HG03095 (cell line): ENCODE measurements around the gene HASPIN.
"Not testable (repeated sequence)": the region's sequence is repeated elsewhere in the genome, so short reads cannot be mapped to it uniquely, and the experiment has no call there.

Experiments
- ATAC-seq: cut with Tn5 transposase; IDR thresholded peaks from one replicate; pipeline ENCODE4 v1.9.1; 2021; ENCODE audit warnings: moderate library complexity; ENCODE audit not compliant: unreplicated experiment

HASPIN gene

DNA sequence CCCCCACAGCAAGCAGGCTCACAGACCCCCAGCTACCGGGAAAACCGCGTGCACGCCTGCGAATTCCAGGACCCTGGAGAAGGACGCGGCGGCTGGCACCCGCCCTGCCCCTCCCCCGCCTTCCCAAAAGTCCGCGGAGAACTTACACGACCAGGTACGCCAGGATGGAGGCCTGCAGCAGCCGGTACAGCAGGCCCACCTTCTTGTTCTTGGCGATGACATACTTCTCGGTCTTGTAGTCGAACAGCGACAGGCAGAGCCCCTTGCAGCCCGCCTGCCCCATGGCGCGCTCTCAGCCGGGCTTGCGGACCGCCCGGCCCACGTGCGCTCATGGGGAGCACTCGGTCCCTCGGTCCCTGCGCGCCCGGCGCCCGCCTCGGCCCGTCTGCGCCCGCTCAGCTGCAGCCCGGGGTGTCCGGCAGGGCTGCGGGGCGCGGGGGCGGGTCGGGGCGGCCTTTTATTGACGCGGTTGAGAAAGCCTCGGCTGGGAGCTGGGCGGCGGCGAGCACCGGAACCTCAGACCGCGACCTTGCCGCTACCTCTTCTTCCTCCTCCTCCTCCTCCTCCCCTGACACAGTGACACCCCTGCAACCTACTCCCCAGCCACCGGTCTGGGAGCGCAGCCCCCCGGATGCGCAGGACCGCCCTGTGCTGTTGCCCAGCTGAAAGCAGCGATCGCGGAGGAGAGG lies 27.8 kb upstream of the HASPIN start, which contains the start of gene P2RX5:
P2RX5 (minus strand) TSS at position 433 of the 689 bp plus-strand sequence; CDS start at position 283, 150 bp downstream.
- ATAC-seq, result no peak

GRCh38 chr17:3697103-3697476 lies 26.6 kb upstream of the HASPIN start:
- ATAC-seq, result no peak

DNA sequence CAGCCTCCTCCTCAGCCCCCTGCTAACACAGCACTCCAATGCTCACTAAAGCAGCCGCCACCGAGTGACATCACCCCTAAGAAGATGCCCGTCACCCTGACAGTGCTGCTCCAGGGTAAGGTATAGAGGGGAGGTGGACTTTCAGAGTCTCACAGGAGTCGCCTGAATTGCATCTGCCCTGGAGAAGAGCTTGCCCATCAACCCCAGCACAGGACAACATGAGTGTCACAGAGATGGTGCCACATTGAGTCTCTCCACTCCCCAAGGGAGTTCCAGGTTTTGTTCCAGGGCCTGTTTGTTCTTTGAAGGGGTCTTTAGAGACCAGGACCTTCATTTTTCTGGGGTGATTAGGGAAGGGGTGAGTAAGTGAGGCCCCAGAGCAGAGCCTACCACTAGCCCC lies 25.6 kb upstream of the HASPIN start:
- ATAC-seq, result no peak

- ATAC-seq, result no peak
Measured at GRCh38 chr17:3699951-3700350, 23.8 kb upstream of the HASPIN start.

DNA sequence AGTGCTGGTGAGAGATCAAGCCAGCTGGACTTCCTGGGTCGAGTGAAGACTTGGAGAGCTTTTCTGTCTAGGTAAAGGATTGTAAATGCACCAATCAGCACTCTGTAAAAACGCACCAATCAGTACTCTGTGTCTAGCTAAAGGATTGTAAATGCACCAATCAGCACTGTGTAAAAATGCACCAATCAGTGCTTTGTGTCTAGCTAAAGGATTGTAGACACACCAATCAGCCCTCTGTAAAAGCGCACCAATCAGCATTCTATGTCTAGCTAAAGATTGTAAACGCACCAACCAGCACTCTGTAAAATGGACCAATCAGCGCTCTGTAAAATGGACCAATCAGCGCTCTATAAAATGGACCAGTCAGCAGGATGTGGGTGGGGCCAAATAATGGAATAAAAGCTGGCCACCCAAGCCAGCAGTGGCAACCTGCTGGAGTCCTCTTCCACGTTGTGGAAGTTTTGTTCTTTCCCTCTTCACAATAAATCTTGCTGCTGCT lies 21.6 kb upstream of the HASPIN start:
- ATAC-seq, result not testable (repeated sequence)

DNA sequence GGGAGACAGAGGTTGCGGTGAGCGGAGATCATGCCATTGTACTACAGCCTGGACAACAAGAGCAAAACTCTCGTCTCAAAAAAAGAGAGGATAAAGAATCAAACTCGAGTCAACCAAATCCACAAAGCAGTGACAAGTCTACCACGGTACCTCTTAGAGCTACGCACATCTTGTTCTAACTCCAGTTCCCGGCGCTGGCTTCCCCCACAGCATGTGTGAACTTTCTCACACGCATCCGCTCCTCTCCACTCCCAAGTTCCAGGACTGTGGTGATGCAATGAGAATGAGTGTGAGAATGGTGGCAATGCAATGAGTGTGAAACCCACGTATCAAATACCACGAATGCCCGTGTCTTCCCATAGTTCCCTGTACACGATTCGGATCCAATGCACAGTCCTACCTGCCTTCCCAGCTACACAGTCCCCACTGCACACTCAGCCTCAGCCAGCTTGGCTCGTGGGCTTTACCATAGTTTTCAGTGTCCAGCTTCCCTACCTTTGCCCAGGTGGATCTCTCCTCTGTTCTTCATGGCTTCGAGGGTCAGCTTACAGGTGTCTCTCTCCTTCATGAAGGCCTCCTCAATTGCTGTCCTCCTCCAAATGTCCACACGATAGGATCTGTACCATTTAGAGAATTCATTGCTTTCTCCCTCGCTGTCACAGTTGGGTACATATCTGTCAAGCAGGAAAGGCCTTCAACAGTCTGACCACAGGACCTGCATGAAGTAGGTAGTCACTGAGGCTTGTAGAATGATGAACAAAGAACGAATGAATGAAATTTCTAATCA lies 18.6 kb upstream of the HASPIN start:
- no peak for ATAC-seq

DNA sequence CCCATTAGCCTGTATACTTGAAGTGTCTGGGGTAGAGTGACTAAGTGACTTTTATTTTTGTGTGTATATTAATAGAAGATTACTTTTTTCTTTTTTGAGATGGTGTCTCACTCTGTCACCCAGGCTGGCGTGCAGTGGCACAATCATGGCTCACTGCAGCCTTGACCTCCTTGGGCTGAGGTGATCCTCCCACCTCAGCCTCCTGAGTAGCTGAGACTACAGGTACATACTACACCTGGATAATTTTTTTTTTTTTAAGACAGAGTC lies 18.1 kb upstream of the HASPIN start:
- not testable (repeated sequence) for ATAC-seq

GRCh38 chr17:3708366-3708765 lies 15.3 kb upstream of the HASPIN start:
- no peak for ATAC-seq

DNA sequence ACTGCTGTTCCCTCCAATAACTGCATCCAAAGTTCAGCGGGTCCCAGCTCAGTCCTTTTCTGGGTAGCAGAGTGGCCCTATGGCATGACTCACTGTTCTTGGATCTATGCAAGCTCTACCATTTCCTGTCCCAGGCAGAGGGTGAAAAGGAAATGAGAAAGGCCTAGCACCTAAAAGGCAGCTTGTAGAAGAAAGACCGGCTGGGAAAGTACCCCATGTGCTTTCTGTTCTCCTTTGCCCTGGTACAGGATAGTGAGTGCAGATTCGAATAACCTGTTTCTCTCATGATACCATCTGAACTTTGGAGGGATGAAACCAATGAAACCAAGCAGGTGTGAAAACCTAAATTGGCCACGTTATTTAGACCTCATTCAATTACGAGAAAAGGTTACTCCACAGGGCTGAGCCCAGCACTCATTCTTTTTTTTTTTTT lies 12.7 kb upstream of the HASPIN start:
- peak; percentile 84 for ATAC-seq

GRCh38 chr17:3712811-3713463 lies 10.8 kb upstream of the HASPIN start:
- no peak for ATAC-seq

- no peak for ATAC-seq
Measured at GRCh38 chr17:3715296-3715695, 8.4 kb upstream of the HASPIN start.

- ATAC-seq, result no peak
Measured at GRCh38 chr17:3718201-3718600, 5.5 kb upstream of the HASPIN start.

GRCh38 chr17:3719265-3719664 lies 4.4 kb upstream of the HASPIN start:
- ATAC-seq, result no peak

DNA sequence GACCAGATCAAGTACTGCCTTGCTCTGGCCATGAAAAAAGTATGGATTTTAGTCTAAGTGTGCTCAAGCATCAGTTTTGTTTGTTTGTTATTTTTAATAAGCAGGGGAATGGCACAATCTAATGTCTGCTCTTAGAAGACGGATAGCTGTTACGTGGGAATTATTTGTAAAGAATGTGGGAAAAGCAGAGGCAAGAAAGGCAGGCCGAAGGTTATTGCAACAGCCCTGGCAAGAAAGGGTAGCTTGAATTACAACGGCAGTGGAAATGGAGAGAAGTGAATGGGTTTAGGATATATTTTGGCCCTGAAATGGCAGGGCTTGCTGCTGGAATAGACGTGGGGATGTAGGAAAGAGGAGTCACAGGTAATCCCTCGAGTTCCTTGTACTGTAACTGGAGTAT lies 987 bp upstream of the HASPIN start:
- no peak for ATAC-seq

DNA sequence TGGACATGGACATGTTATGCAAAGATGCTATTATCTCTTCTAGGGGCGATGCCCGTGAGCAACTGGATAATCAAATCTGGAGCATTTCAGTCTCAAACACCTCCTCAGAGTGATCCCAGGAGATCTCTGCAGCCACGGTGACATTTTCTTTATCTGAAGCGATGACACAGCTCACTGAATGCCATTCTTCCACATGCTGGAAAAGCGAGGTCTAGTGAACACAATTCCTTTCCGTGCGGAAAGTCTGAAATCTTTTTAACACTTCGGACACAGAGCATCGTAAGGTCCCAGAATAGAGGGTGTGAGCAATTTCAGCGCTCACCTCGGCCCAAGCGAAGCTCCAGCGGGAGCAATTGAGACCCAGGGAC lies 531 bp upstream of the HASPIN start:
- ATAC-seq, result no peak

GRCh38 chr17:3724378-3725077 lies 825 bp downstream of the HASPIN start:
- ATAC-seq, result no peak

DNA sequence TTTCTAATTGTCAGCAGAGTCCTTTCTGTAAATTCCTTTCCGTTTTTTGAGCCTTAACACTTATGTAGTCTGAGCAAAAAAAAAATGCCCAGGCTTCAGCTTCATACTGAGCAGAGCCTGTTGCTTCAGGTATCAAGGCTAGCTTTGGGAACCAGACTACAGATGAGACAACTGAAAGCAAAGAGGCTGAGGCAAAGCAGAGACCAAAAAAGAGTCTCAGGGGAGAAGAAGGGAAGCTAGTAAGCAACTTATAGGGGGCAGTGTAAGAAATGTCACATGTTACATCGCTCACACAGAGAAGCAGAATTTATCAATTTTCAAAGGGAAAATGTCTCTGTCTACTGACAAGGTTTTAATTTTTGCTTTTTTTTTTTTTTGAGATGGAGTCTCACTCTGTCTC lies 3.3 kb downstream of the HASPIN start:
- ATAC-seq, result no peak

DNA sequence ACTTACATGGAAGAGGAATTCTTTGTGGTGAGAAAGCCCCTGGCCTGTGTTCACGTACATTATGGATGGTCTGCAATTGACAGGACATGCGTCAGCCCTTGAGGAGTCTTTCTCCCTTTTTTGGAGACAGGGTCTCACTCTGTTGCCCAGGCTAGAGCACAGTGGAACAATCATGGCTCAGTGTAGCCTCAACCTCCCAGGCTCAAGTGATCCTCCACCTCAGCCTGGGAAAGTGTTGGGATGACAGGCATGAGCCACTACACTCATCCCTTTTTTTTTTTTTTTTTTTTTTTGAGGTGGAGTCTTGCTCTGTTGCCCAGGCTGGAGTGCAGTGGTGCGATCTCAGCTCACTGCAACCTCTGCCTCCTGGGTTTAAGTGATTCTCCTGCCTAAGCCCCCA lies 4.4 kb downstream of the HASPIN start:
- not testable (repeated sequence) for ATAC-seq

GRCh38 chr17:3729881-3730280 lies 6.2 kb downstream of the HASPIN start:
- ATAC-seq, result no peak

DNA sequence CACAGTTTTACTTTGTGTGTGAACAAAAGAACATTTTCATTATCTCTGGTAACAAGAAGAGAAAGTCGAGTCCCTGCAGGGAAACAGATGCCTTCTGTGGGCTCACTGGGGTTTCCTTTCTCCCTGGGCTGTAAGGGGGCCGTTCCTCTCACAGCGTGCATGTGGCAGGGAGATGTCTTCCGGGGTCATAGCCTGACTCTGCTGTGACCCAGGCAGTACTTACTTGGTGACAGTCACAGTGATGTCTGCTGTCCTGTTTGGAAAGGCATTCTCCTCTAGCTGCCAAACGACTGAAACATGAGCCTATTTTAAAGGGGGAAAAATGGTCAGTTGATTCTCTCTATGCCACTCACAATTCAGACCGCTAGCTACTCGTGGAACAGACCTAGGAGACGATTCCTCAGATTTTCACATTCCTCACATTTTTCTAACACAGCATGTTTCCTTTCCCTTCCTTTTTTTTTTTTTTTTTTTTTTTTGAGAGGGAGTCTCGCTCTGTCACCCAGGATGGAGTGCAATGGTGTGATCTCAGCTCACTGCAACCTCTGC lies 7.3 kb downstream of the HASPIN start:
- ATAC-seq, result no peak

GRCh38 chr17:3732210-3732621 lies 8.5 kb downstream of the HASPIN start:
- peak; percentile 73 for ATAC-seq
